K562 (cell line): ENCODE measurements around the gene OR2A25. TPM values are rescaled to one million over a fixed set of nuclear protein-coding genes. Genes with fewer than 3 reads are reported as not detected.

Experiments used
- CCAR2 ChIP-seq: fragments of 200-400 bp; formaldehyde crosslinking; IDR thresholded peaks from 2 replicates; pipeline ENCODE4 v1.6.1; 2017; ENCODE audit warnings: mild to moderate bottlenecking, low read depth, low read length
- CHD7 ChIP-seq: fragments of 200-600 bp; sonication (generic); IDR thresholded peaks from one replicate; pipeline ENCODE4 v1.6.1; 2012; ENCODE audit warnings: mild to moderate bottlenecking, low read depth, low read length, inconsistent platforms
- POLR2G ChIP-seq: fragments of 200-400 bp; formaldehyde crosslinking; IDR thresholded peaks from 2 replicates; pipeline ENCODE4 v1.6.1; 2017; ENCODE audit warnings: low read depth, mild to moderate bottlenecking, antibody characterized with exemption, low read length, moderate library complexity
- polyA plus RNA-seq, 8 experiments: library from polyadenylated mRNA; depleted of rRNA in 4 of 8; stranded (reverse) in 5 of 8; unstranded in 3 of 8; fragments of >200 nt; fragmentation: Nextera tagmentation in 2 of 8; fragmentation: Illumina TruSeq in 1 of 8; extraction: Ambion mirVana in 2 of 8; extraction: Trizol in 1 of 8; gene quantifications; 2 replicates each; pipeline versions ENCODE4 v1.2.1 to v1.2.3, GENCODE V29; 2011 to 2014; ENCODE audit warnings: inconsistent platforms in 1 of 8, missing spikeins in 1 of 8
- total RNA-seq, 7 experiments: library from RNA; depleted of rRNA in 6 of 7; stranded (reverse); fragments of >200 nt in 6 of 7; fragmentation: Illumina TruSeq in 2 of 7; extraction: Trizol in 2 of 7; gene quantifications; 2 replicates each; pipeline versions ENCODE4 v1.2.1 to v1.2.3, GENCODE V29; 2011 to 2021; ENCODE audit warnings: low replicate concordance in 1 of 7

OR2A25 gene
- total and polyA plus RNA-seq, 9 of the 15 experiments (the other 6 are each of a cell fraction or from before 2014, with no cell fraction given): not detected

DNA sequence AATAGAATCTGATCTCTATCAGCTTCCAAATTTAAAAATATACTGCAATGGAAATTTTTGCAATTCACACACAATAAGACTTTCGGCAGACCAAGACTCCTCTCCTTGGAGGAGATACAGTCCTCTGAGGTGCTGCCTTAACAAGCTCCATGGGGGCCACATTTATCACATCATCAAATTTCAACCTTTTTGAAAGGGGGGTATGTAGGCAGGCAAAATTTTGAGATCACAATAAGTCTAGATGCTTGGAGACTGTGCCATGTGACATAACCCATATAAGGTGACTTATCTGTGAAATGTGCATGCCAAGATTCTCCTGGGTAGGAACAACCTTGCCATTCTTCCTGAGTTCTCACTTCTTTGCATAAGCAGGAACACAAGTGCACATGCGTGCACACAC, 16.4 kb downstream of the OR2A25 start, which contains the start of gene OR2A12 (continued):
- no peak for TF ChIP-seq CHD7
- no peak for TF ChIP-seq CCAR2
- no peak for TF ChIP-seq POLR2G
- TF ChIP-seq, all 486 proteins: peak for 0
